GM12875 (cell line): ENCODE results near the gene KCTD20.
"Not testable (repeated sequence)": the region's sequence is repeated elsewhere in the genome, so short reads cannot be mapped to it uniquely, and the experiment has no call there.

Experiments
- H3K4me3 ChIP-seq: one replicate; pipeline ENCODE4 v1.5.1; 2011; ENCODE audit warnings: low read depth, low read length, control low read depth
- CTCF ChIP-seq: IDR thresholded peaks from 2 replicates; pipeline ENCODE4 v1.5.1; 2011; ENCODE audit warnings: low read depth, mild to moderate bottlenecking, control low read depth, inconsistent platforms, low read length, moderate library complexity, borderline replicate concordance; ENCODE audit not compliant: insufficient read depth

The KCTD20 gene

GRCh38 chr6:36442671-36443470 lies at the start of gene KCTD20, which contains the start of gene PXT1:
Gene KCTD20 (plus strand): TSS chr6:36443000. CDS start chr6:36470098, 27,098 bp downstream.
Gene PXT1 (minus strand): TSS chr6:36442854. CDS start chr6:36426082, 16,772 bp downstream.
- peak within 1 kb of the TSS; percentile 73 for H3K4me3 ChIP-seq

GRCh38 chr6:36399970-36400369 lies 42.8 kb upstream of the KCTD20 start:
- TF ChIP-seq CTCF: no peak
- no peak overlapping the region for H3K4me3 ChIP-seq

More at GRCh38 chr6:36442671-36443470, at the start of gene KCTD20, which contains the start of gene PXT1:
- TF ChIP-seq CTCF: no peak

- no peak for TF ChIP-seq CTCF
- no peak overlapping the region for H3K4me3 ChIP-seq
Observed at GRCh38 chr6:36402481-36402880, 40.3 kb upstream of the KCTD20 start.

- no peak for TF ChIP-seq CTCF
Observed at GRCh38 chr6:36404164-36404563, 38.6 kb upstream of the KCTD20 start.

GRCh38 chr6:36409718-36410117 lies 33.1 kb upstream of the KCTD20 start:
- H3K4me3 ChIP-seq: not testable (repeated sequence)

More at GRCh38 chr6:36404164-36404563, 38.6 kb upstream of the KCTD20 start:
- no peak overlapping the region for H3K4me3 ChIP-seq

- TF ChIP-seq CTCF: no peak
- H3K4me3 ChIP-seq: no peak overlapping the region
Observed at GRCh38 chr6:36413489-36414480, 29.0 kb upstream of the KCTD20 start.

- TF ChIP-seq CTCF: no peak
- H3K4me3 ChIP-seq: no peak overlapping the region
Observed at GRCh38 chr6:36414481-36414880, 28.3 kb upstream of the KCTD20 start.
